Neural crest cell (in vitro differentiated cells): Measurements from ENCODE around the gene MRPS10. TPM values are rescaled to one million over a fixed set of nuclear protein-coding genes. Genes with fewer than 3 reads are reported as not detected.

Experiments
- DNase-seq: peaks from one replicate; pipeline ENCODE4 v3.0.0; 2021; ENCODE audit warnings: low read depth, mixed read lengths, low spot score
- H3K27ac Mint-ChIP-seq: one replicate; pipeline ENCODE4 v1.8.0; 2021; ENCODE audit warnings: mild to moderate bottlenecking, mixed read lengths; ENCODE audit not compliant: unreplicated experiment
- H3K27me3 Mint-ChIP-seq: 2 replicates; pipeline ENCODE4 v1.8.0; 2021; ENCODE audit warnings: low read depth, mild to moderate bottlenecking, mixed read lengths
- H3K36me3 Mint-ChIP-seq: 2 replicates; pipeline ENCODE4 v1.8.0; 2021; ENCODE audit warnings: low read depth, mild to moderate bottlenecking, mixed read lengths
- H3K4me1 Mint-ChIP-seq: 2 replicates; pipeline ENCODE4 v1.8.0; 2021; ENCODE audit warnings: mixed read lengths
- H3K4me3 Mint-ChIP-seq: one replicate; pipeline ENCODE4 v1.8.0; 2021; ENCODE audit warnings: mild to moderate bottlenecking, mixed read lengths
- H3K9me3 Mint-ChIP-seq: 2 replicates; pipeline ENCODE4 v1.8.0; 2021; ENCODE audit warnings: mixed read lengths
- total RNA-seq: library from RNA; stranded (reverse); gene quantifications from 2 replicates; pipeline ENCODE4 v1.2.1, GENCODE V29; 2021
- TF ChIP-seq, protein P1 (sequence below): fragments of 200-600 bp; sonication (generic); conservative IDR thresholded peaks from 2 replicates; pipeline ENCODE4 v1.5.0; 2021; ENCODE audit warnings: antibody characterized with exemption, mild to moderate bottlenecking

The MRPS10 gene
- total RNA-seq, 1 donor from 2014 or later = 29.0 TPM

- H3K27me3 Mint-ChIP-seq = peaks cover 7% of the 10 kb centered on the region
- H3K9me3 Mint-ChIP-seq = no peaks in the 10 kb centered on the region
- no peak overlapping the region for H3K27ac Mint-ChIP-seq
- DNase-seq = no peak
- no peak overlapping the region for H3K4me3 Mint-ChIP-seq
- H3K4me1 Mint-ChIP-seq = peaks cover 8% of the 10 kb centered on the region
- H3K36me3 Mint-ChIP-seq = no peaks in the 10 kb centered on the region
- TF ChIP-seq, protein P1, sequence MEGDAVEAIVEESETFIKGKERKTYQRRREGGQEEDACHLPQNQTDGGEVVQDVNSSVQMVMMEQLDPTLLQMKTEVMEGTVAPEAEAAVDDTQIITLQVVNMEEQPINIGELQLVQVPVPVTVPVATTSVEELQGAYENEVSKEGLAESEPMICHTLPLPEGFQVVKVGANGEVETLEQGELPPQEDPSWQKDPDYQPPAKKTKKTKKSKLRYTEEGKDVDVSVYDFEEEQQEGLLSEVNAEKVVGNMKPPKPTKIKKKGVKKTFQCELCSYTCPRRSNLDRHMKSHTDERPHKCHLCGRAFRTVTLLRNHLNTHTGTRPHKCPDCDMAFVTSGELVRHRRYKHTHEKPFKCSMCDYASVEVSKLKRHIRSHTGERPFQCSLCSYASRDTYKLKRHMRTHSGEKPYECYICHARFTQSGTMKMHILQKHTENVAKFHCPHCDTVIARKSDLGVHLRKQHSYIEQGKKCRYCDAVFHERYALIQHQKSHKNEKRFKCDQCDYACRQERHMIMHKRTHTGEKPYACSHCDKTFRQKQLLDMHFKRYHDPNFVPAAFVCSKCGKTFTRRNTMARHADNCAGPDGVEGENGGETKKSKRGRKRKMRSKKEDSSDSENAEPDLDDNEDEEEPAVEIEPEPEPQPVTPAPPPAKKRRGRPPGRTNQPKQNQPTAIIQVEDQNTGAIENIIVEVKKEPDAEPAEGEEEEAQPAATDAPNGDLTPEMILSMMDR = no peak
These were observed 59.0 kb downstream of the MRPS10 start for GRCh38 chr6:42158631-42159030.

DNA sequence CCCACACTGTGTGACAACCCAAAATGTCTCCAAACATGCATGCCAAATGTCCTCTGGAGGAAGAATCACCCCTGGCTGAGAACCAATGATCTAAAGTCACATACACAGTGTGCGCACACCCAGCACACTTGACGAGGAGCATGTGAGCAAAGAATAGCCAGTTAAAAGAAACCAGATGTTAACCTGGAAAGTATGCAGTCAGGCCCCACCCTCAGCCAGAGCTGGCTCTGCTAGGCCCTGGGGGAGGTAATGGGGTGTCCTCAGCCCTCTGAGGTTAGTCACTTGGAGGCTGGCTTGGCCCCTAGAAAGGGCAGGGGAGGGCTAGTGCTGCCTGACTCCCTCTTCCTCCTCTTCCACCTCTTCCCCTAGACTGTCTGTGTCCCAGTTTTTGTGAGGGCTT is 59.6 kb downstream of the MRPS10 start:
- no peaks in the 10 kb centered on the region for H3K36me3 Mint-ChIP-seq
- TF ChIP-seq, protein P1 = no peak

More for the DNA sequence above, 59.6 kb downstream of the MRPS10 start:
- H3K4me1 Mint-ChIP-seq = peaks cover 8% of the 10 kb centered on the region
- no peaks in the 10 kb centered on the region for H3K9me3 Mint-ChIP-seq
- H3K4me3 Mint-ChIP-seq = no peak overlapping the region
- no peak overlapping the region for H3K27ac Mint-ChIP-seq
- H3K27me3 Mint-ChIP-seq = peaks cover 9% of the 10 kb centered on the region
- DNase-seq = no peak

Other genes starting within 250 kb of the MRPS10 start
- 28.9 and 31.2 TPM in 2 replicates for gene TAF8, start 167.3 kb downstream of the MRPS10 start, total RNA-seq
- 0.14 and 0.26 TPM in 2 replicates for gene C6orf132, start 75.2 kb downstream of the MRPS10 start, total RNA-seq
- 1.1 and 1.3 TPM in 2 replicates for gene GUCA1A, start 44.5 kb downstream of the MRPS10 start, total RNA-seq
- 1.4 and 2.3 TPM in 2 replicates for gene GUCA1B, start 22.9 kb downstream of the MRPS10 start, total RNA-seq
- 12.4 and 14.0 TPM in 2 replicates for gene TRERF1, start 234.1 kb upstream of the MRPS10 start, total RNA-seq